Ovary (tissue), 3 donors: ENCODE results near the gene SPON2.

ENCODE experiments used
- POLR2A ChIP-seq: fragments of 450-650 bp; IDR thresholded peaks from one replicate; pipeline ENCODE4 v1.6.1; 2017; ENCODE audit warnings: antibody characterized with exemption, mild to moderate bottlenecking, moderate library complexity
- TF ChIP-seq, protein P1 (sequence below), 3 donors: fragments of 450-650 bp in 2 of 3; fragments of 200-600 bp in 1 of 3; IDR thresholded peaks; one replicate each; pipeline versions ENCODE4 v1.5.1 to v1.8.0; 2016 to 2022; ENCODE audit warnings: antibody characterized with exemption in 3 of 3, mild to moderate bottlenecking in 1 of 3
- donor health status: DM: no; HTN: no; CAD: no.

DNA sequence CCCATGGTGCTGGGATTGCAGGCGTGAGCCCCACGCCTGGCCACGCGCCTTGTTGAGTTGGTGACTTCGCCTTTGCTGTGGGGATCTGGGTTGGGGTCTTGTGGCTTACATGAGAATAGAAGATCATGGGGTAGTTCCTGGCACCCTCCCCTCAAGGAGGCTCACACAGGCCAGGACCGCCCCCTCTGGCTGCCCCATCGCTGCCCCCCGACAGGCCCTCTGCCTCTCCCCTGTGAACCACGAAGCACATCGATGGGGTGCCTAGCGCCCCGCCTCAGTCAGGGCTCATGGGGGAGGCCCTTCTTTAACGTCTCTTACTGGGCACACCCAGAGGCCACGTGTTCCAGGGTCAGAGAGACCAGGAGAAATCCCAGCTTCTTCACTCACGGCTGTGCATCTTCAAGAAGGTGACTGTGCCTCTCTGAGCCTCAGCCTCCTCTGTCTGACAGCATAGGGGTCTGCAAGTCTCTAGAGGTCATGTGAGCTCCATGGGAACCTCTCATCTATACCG lies 23.6 kb upstream of the SPON2 start:
- TF ChIP-seq, protein P1, sequence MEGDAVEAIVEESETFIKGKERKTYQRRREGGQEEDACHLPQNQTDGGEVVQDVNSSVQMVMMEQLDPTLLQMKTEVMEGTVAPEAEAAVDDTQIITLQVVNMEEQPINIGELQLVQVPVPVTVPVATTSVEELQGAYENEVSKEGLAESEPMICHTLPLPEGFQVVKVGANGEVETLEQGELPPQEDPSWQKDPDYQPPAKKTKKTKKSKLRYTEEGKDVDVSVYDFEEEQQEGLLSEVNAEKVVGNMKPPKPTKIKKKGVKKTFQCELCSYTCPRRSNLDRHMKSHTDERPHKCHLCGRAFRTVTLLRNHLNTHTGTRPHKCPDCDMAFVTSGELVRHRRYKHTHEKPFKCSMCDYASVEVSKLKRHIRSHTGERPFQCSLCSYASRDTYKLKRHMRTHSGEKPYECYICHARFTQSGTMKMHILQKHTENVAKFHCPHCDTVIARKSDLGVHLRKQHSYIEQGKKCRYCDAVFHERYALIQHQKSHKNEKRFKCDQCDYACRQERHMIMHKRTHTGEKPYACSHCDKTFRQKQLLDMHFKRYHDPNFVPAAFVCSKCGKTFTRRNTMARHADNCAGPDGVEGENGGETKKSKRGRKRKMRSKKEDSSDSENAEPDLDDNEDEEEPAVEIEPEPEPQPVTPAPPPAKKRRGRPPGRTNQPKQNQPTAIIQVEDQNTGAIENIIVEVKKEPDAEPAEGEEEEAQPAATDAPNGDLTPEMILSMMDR (IDR thresholded peaks at IDR 0.05) = no peak
- TF ChIP-seq POLR2A = no peak
